Mucosa of rectum (tissue), 2 donors: Measurements from ENCODE around the gene APLN.

Source experiments
- H3K27ac ChIP-seq, 2 donors: one replicate each; pipeline ENCODE4 v1.7.0; 2013; ENCODE audit warnings: inconsistent platforms in 2 of 2, low read depth in 2 of 2, low read length in 2 of 2
- H3K27me3 ChIP-seq, 2 donors: one replicate each; pipeline ENCODE4 v1.7.0; 2013; ENCODE audit warnings: low read length in 2 of 2; ENCODE audit not compliant: control insufficient read depth in 2 of 2, insufficient read depth in 2 of 2
- H3K36me3 ChIP-seq, 2 donors: one replicate each; pipeline ENCODE4 v1.7.0; 2013; ENCODE audit warnings: low read length in 2 of 2; ENCODE audit not compliant: control insufficient read depth in 2 of 2, insufficient read depth in 2 of 2
- H3K4me1 ChIP-seq, 2 donors: one replicate each; pipeline ENCODE4 v1.7.0; 2013; ENCODE audit warnings: low read length in 2 of 2, mild to moderate bottlenecking in 1 of 2; ENCODE audit not compliant: control insufficient read depth in 2 of 2, insufficient read depth in 2 of 2
- H3K4me3 ChIP-seq, 2 donors: one replicate each; pipeline ENCODE4 v1.7.0; 2013; ENCODE audit warnings: low read length in 2 of 2
- H3K9ac ChIP-seq, 2 donors: one replicate each; pipeline ENCODE4 v1.7.0; 2013; ENCODE audit warnings: low read length in 2 of 2, low read depth in 1 of 2, mild to moderate bottlenecking in 1 of 2
- H3K9me3 ChIP-seq, 2 donors: one replicate each; pipeline ENCODE4 v1.7.0; 2013; ENCODE audit warnings: low read length in 2 of 2; ENCODE audit not compliant: control insufficient read depth in 2 of 2
- donor health status: healthy.
- donor health status: Normal muscosa, but diverticular disease.

The APLN gene

GRCh38 chrX:129654652-129655546 is at the start of gene APLN:
APLN (minus strand) TSS chrX:129654956; CDS start chrX:129654630, 326 bp downstream.
- H3K4me3 ChIP-seq: peak within 1 kb of the TSS; percentile 58 to 59
- H3K27ac ChIP-seq: no peak within 1 kb of the TSS
- no peaks in the 10 kb centered on the region for H3K9me3 ChIP-seq
- H3K4me1 ChIP-seq: peaks cover 4 to 8% of the 10 kb centered on the region in 2 donors
- no peaks in the 10 kb centered on the region for H3K36me3 ChIP-seq
- no peak within 1 kb of the TSS for H3K9ac ChIP-seq
- H3K27me3 ChIP-seq: peaks cover 5 to 12% of the 10 kb centered on the region in 2 donors

- no peaks in the 10 kb centered on the region for H3K9me3 ChIP-seq
- no peak overlapping the region for H3K27ac ChIP-seq
- H3K36me3 ChIP-seq: no peaks in the 10 kb centered on the region
- H3K4me3 ChIP-seq: no peak overlapping the region
- no peak overlapping the region for H3K9ac ChIP-seq
- H3K27me3 ChIP-seq: peaks cover 0 to 3% of the 10 kb centered on the region in 2 donors
- no peaks in the 10 kb centered on the region for H3K4me1 ChIP-seq
These were observed 49.7 kb upstream of the APLN start for GRCh38 chrX:129704491-129704890.

- Histone ChIP-seq H3K27ac (no peak overlapping the region), H3K27me3 (peaks cover 0 to 8% of the 10 kb centered on the region in 2 donors), H3K4me3 (no peak overlapping the region), H3K36me3 (no peaks in the 10 kb centered on the region), H3K9ac (no peak overlapping the region), H3K4me1 (no peaks in the 10 kb centered on the region), H3K9me3 (no peaks in the 10 kb centered on the region)
These were observed 46.9 kb upstream of the APLN start for GRCh38 chrX:129701624-129702069.

GRCh38 chrX:129700536-129700935 is 45.8 kb upstream of the APLN start:
- peaks cover 0 to 8% of the 10 kb centered on the region in 2 donors for H3K27me3 ChIP-seq
- no peaks in the 10 kb centered on the region for H3K9me3 ChIP-seq
- no peak overlapping the region for H3K4me3 ChIP-seq
- H3K4me1 ChIP-seq: no peaks in the 10 kb centered on the region
- H3K27ac ChIP-seq: no peak overlapping the region
- no peaks in the 10 kb centered on the region for H3K36me3 ChIP-seq
- H3K9ac ChIP-seq: no peak overlapping the region

- H3K9ac ChIP-seq: no peak overlapping the region
- H3K36me3 ChIP-seq: no peaks in the 10 kb centered on the region
- H3K27me3 ChIP-seq: peaks cover 0 to 12% of the 10 kb centered on the region in 2 donors
These were observed 43.4 kb upstream of the APLN start for GRCh38 chrX:129698150-129698549.

GRCh38 chrX:129697204-129697829 is 42.6 kb upstream of the APLN start:
- Histone ChIP-seq H3K27me3 (peaks cover 0 to 9% of the 10 kb centered on the region in 2 donors), H3K36me3 (no peaks in the 10 kb centered on the region), H3K9me3 (no peaks in the 10 kb centered on the region), H3K4me3 (no peak overlapping the region), H3K27ac (no peak overlapping the region), H3K4me1 (no peaks in the 10 kb centered on the region), H3K9ac (no peak overlapping the region)

More at GRCh38 chrX:129698150-129698549, 43.4 kb upstream of the APLN start:
- H3K4me1 ChIP-seq: no peaks in the 10 kb centered on the region
- H3K4me3 ChIP-seq: no peak overlapping the region
- H3K9me3 ChIP-seq: no peaks in the 10 kb centered on the region
- no peak overlapping the region for H3K27ac ChIP-seq

GRCh38 chrX:129696463-129697155 is 41.9 kb upstream of the APLN start:
- peaks cover 0 to 9% of the 10 kb centered on the region in 2 donors for H3K27me3 ChIP-seq
- H3K4me3 ChIP-seq: no peak overlapping the region
- no peak overlapping the region for H3K27ac ChIP-seq
- no peak overlapping the region for H3K9ac ChIP-seq
- no peaks in the 10 kb centered on the region for H3K9me3 ChIP-seq
- no peaks in the 10 kb centered on the region for H3K36me3 ChIP-seq
- no peaks in the 10 kb centered on the region for H3K4me1 ChIP-seq

GRCh38 chrX:129695937-129696336 is 41.2 kb upstream of the APLN start:
- Histone ChIP-seq H3K9ac (no peak overlapping the region), H3K4me3 (no peak overlapping the region), H3K27me3 (peaks cover 0 to 9% of the 10 kb centered on the region in 2 donors), H3K4me1 (no peaks in the 10 kb centered on the region), H3K36me3 (no peaks in the 10 kb centered on the region), H3K27ac (no peak overlapping the region), H3K9me3 (no peaks in the 10 kb centered on the region)

GRCh38 chrX:129695535-129695934 is 40.8 kb upstream of the APLN start:
- peaks cover 0 to 9% of the 10 kb centered on the region in 2 donors for H3K27me3 ChIP-seq
- no peaks in the 10 kb centered on the region for H3K4me1 ChIP-seq
- no peak overlapping the region for H3K4me3 ChIP-seq
- no peak overlapping the region for H3K9ac ChIP-seq
- H3K36me3 ChIP-seq: no peaks in the 10 kb centered on the region
- H3K27ac ChIP-seq: no peak overlapping the region
- H3K9me3 ChIP-seq: no peaks in the 10 kb centered on the region

GRCh38 chrX:129694805-129695204 is 40.0 kb upstream of the APLN start:
- H3K27ac ChIP-seq: no peak overlapping the region
- no peaks in the 10 kb centered on the region for H3K9me3 ChIP-seq
- H3K27me3 ChIP-seq: peaks cover 0 to 9% of the 10 kb centered on the region in 2 donors
- no peaks in the 10 kb centered on the region for H3K36me3 ChIP-seq
- no peaks in the 10 kb centered on the region for H3K4me1 ChIP-seq
- H3K9ac ChIP-seq: no peak overlapping the region
- H3K4me3 ChIP-seq: no peak overlapping the region
